MCF 10A (cell line): ENCODE measurements around the gene MAPKAP1. TPM values are rescaled to one million over a fixed set of nuclear protein-coding genes. Genes with fewer than 3 reads are reported as not detected.
A peak's percentile ranks its signal among the peaks of the same experiment; 100 is the strongest.

Experiments used
- BruUV-seq: library from RNA; stranded (reverse); fragments of 400-500 nt; replicated peaks from 2 replicates; lab custom pipeline; 2021; lab: Mats Ljungman, UMichigan
- CTCF ChIA-PET: fragments of 300-600 bp; sonication (Branson Sonifier 250); formaldehyde crosslinking; extraction: SDS; loops from one replicate; lab custom pipeline; 2021; ENCODE audit warnings: antibody characterized with exemption, inconsistent platforms; lab: Yijun Ruan, JAX
- POLR2A ChIA-PET: fragments of 300-600, 350-650 bp; sonication (Branson Sonifier 250); formaldehyde crosslinking; extraction: SDS; loops from one replicate; lab custom pipeline; 2020; ENCODE audit warnings: antibody characterized with exemption, inconsistent platforms; lab: Yijun Ruan, JAX
- DNase-seq: peaks from one replicate; pipeline ENCODE4 v3.0.0-alpha.2; 2018; ENCODE audit not compliant: unreplicated experiment
- H3K27ac Mint-ChIP-seq: one replicate; pipeline ENCODE4 v1.8.0; 2022; ENCODE audit warnings: mild to moderate bottlenecking, low read depth, mixed read lengths; ENCODE audit not compliant: unreplicated experiment
- H3K27me3 Mint-ChIP-seq: one replicate; pipeline ENCODE4 v1.8.0; 2022; ENCODE audit warnings: mixed read lengths; ENCODE audit not compliant: insufficient read depth, unreplicated experiment
- H3K36me3 Mint-ChIP-seq: one replicate; pipeline ENCODE4 v1.8.0; 2022; ENCODE audit warnings: mild to moderate bottlenecking, moderate library complexity, mixed read lengths; ENCODE audit not compliant: insufficient read depth, unreplicated experiment
- H3K4me1 Mint-ChIP-seq: one replicate; pipeline ENCODE4 v1.8.0; 2022; ENCODE audit warnings: mixed read lengths; ENCODE audit not compliant: insufficient read depth, unreplicated experiment
- H3K4me3 Mint-ChIP-seq: one replicate; pipeline ENCODE4 v1.8.0; 2022; ENCODE audit warnings: mild to moderate bottlenecking, moderate library complexity, mixed read lengths; ENCODE audit not compliant: unreplicated experiment
- H3K9me3 Mint-ChIP-seq: one replicate; pipeline ENCODE4 v1.8.0; 2022; ENCODE audit warnings: mixed read lengths; ENCODE audit not compliant: unreplicated experiment
- intact Hi-C: fragments of 100-400 bp; cut with micrococcal nuclease; formaldehyde crosslinking; loops from 2 replicates; pipeline ENCODE4 v1.14.1; 2022
- total RNA-seq: library from RNA; stranded (reverse); gene quantifications from 2 replicates; pipeline ENCODE4 v1.2.3, GENCODE V29; 2022
- TF ChIP-seq, protein P1 (sequence below): fragments of 200-600 bp; IDR thresholded peaks from one replicate; pipeline ENCODE4 v1.8.0; 2022; ENCODE audit warnings: antibody characterized with exemption, mild to moderate bottlenecking; ENCODE audit not compliant: unreplicated experiment

Gene MAPKAP1
- total RNA-seq, 1 experiment from 2014 or later, result 74.9 TPM

DNA sequence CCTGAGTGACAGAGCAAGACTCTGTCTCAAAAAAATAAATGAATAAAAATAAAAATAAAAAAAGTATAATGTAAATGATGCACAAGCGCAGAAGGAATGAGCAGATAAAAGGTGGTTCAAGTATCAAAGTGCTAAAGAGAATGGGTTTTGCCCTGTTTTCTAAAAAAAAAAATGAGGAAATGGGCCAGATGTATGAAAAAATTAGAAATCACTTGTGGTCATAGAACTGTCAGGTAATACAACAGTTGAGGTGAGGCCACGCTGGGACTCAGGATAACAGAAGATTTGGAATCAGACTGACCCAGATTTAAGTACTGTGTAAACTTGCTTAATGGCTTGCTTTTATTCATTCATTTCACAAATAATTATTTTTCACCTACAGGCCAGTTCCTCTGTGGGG lies 69.8 kb downstream of the MAPKAP1 start:
- intact Hi-C loops, result no loop called here
- no peak for DNase-seq
- Mint-ChIP-seq H3K27ac (no peak overlapping the region), H3K36me3 (no peaks in the 10 kb centered on the region), H3K4me1 (peaks cover 45% of the 10 kb centered on the region), H3K4me3 (no peak overlapping the region), H3K9me3 (no peaks in the 10 kb centered on the region), H3K27me3 (no peaks in the 10 kb centered on the region)
- CTCF ChIA-PET, result interaction anchor here (0.7 kb wide), 2 partner anchors 14 to 68 kb away, joined by 3 read pairs; no protein-coding TSS in a partner anchor
- TF ChIP-seq, protein P1, sequence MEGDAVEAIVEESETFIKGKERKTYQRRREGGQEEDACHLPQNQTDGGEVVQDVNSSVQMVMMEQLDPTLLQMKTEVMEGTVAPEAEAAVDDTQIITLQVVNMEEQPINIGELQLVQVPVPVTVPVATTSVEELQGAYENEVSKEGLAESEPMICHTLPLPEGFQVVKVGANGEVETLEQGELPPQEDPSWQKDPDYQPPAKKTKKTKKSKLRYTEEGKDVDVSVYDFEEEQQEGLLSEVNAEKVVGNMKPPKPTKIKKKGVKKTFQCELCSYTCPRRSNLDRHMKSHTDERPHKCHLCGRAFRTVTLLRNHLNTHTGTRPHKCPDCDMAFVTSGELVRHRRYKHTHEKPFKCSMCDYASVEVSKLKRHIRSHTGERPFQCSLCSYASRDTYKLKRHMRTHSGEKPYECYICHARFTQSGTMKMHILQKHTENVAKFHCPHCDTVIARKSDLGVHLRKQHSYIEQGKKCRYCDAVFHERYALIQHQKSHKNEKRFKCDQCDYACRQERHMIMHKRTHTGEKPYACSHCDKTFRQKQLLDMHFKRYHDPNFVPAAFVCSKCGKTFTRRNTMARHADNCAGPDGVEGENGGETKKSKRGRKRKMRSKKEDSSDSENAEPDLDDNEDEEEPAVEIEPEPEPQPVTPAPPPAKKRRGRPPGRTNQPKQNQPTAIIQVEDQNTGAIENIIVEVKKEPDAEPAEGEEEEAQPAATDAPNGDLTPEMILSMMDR, result no peak
- POLR2A ChIA-PET, result no interaction called here
- no TSS peak for BruUV-seq

DNA sequence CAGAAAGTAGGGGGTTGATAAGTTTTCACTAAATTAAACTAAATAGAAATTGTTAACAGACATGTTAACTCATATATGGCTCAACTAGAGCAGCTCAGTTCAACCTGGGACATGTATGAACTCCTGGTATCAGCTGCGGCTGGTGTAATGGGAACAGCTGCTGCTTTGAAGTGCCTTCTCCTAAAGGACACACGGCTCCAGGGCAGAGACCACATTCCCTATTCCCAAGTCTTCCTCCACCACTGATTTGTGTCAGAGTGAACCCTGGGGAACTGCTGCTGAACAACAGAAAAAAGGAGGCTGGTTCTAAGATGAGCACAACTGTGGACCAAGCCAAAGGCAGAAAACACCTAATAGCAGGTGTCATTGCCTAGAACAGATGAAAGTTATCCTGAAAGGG lies 71.1 kb downstream of the MAPKAP1 start:
- H3K36me3 Mint-ChIP-seq, result peaks cover 4% of the 10 kb centered on the region
- peaks cover 56% of the 10 kb centered on the region for H3K4me1 Mint-ChIP-seq
- TF ChIP-seq, protein P1, result no peak
- no TSS peak for BruUV-seq
- no peak overlapping the region for H3K4me3 Mint-ChIP-seq
- CTCF ChIA-PET, result no interaction called here
- intact Hi-C loops, result no loop called here
- peak overlapping the region; percentile 59 for H3K27ac Mint-ChIP-seq
- H3K27me3 Mint-ChIP-seq, result no peaks in the 10 kb centered on the region
- POLR2A ChIA-PET, result no interaction called here
- H3K9me3 Mint-ChIP-seq, result no peaks in the 10 kb centered on the region
- no peak for DNase-seq

DNA sequence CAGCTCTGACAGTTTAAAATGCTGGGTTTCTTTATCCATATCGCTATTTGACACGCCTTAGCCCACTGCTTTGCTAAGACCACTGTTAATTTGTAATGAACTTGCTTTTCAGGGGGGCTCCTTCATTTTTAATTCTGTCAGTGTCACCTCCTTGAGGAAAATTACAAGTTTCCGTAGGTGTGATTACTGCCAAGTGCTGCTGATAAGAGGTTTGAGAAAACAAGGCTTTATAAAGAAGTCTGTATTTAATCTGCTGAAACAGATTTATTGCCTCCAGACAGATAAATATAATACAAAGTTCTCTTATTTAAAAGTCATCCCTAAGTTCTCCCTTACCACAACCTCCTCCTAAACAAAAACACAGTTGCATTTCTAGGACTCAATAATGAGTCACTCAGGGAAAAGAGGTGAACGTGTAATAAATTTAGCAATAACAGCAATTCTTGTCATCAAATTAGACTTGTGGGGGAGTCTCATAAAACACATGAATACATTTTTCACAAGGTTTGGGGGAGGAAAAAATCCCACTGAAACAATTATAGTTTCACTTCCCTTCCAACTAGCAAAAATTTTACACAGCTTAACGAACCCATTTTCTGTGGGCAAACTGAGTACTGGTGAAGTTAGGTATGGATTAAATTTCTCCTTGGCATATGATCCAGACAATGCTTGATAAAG lies 72.8 kb downstream of the MAPKAP1 start:
- no TSS peak for BruUV-seq
- no peaks in the 10 kb centered on the region for H3K9me3 Mint-ChIP-seq
- CTCF ChIA-PET, result interaction anchor here (0.9 to 1.0 kb wide), 2 partner anchors 14 to 77 kb away, joined by 3 read pairs; no protein-coding TSS in a partner anchor
- POLR2A ChIA-PET, result interaction anchor here (1.1 kb wide), 2 partner anchors 13 to 115 kb away, joined by 4 to 6 read pairs; no protein-coding TSS in a partner anchor
- H3K4me1 Mint-ChIP-seq, result peaks cover 51% of the 10 kb centered on the region
- intact Hi-C loops, result loop anchor here (5.0 kb wide), 1 partner anchor 207 kb away; no protein-coding TSS in a partner anchor
- peak; percentile 45 for DNase-seq
- TF ChIP-seq, protein P1, result no peak
- no peak overlapping the region for H3K4me3 Mint-ChIP-seq
- H3K27me3 Mint-ChIP-seq, result no peaks in the 10 kb centered on the region
- peaks cover 5% of the 10 kb centered on the region for H3K36me3 Mint-ChIP-seq
- H3K27ac Mint-ChIP-seq, result no peak overlapping the region

DNA sequence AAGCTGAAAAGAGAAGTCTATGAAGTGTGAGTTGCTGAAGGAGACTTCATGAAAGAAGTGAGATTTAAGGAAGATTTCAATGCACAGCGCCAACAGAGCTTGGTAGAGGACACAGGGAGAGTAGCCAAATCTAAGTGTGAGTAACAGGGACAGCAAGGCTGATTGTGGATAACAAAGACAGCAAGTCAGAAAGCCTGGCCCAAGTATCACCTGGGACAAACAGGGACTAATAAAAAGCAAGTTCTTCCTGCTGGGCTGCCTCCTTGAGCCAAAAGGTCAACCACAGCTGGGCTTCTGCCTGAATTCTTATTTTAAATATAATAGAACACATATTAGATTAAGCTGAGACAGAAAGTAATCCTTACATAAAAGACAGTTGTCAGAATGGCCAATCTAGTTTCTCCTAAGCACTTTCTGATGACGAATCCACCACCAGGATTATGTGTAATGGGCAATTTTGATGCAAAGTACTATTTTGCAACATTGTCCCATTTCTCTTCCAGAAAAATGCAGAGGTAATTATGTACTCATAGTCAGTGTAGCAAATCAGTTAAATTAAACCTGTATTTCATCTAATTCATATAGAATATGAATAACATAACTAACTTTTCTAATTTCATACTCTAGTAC lies 73.8 kb downstream of the MAPKAP1 start:
- Mint-ChIP-seq H3K36me3 (peaks cover 5% of the 10 kb centered on the region), H3K27ac (no peak overlapping the region), H3K9me3 (no peaks in the 10 kb centered on the region), H3K27me3 (no peaks in the 10 kb centered on the region), H3K4me3 (no peak overlapping the region), H3K4me1 (peaks cover 43% of the 10 kb centered on the region)
- no TSS peak for BruUV-seq
- ChIA-PET CTCF (interaction anchor here (0.9 kb wide), 1 partner anchor 76 kb away, joined by 3 read pairs; no protein-coding TSS in a partner anchor), POLR2A (interaction anchor here (1.0 to 2.0 kb wide), 3 partner anchors 74 to 310 kb away, joined by 3 to 6 read pairs (median 6); partner anchors contain the start of gene MAPKAP1)
- TF ChIP-seq, protein P1, result no peak
- intact Hi-C loops, result loop anchor here (5.0 kb wide), 1 partner anchor 206 kb away; no protein-coding TSS in a partner anchor
- peak; percentile 36 for DNase-seq
